Neural cell (in vitro differentiated cells): Measurements from ENCODE around the gene MYNN. TPM values are rescaled to one million over a fixed set of nuclear protein-coding genes. Genes with fewer than 3 reads are reported as not detected.
A peak's percentile ranks its signal among the peaks of the same experiment; 100 is the strongest.

Experiments used
- H2AFZ ChIP-seq: fragments of 200-600, 300-800 bp; sonication (generic), shearing (Covaris generic); 2 replicates; pipeline ENCODE4 v1.6.0; 2014; ENCODE audit warnings: low read depth, mild to moderate bottlenecking, antibody characterized with exemption, low read length, moderate library complexity
- H3F3A ChIP-seq: fragments of 200-600 bp; shearing (Covaris generic); 2 replicates; pipeline ENCODE4 v1.6.1; 2016; ENCODE audit warnings: mild to moderate bottlenecking, moderate library complexity, mixed read lengths, antibody characterized with exemption, low read length; ENCODE audit not compliant: insufficient read depth, poor library complexity, severe bottlenecking
- H3K27ac ChIP-seq: fragments of 200-600, 300-800 bp; sonication (generic), shearing (Covaris generic); 2 replicates; pipeline ENCODE4 v1.5.1; 2014; ENCODE audit warnings: mild to moderate bottlenecking, low read length, moderate library complexity
- H3K27me3 ChIP-seq: fragments of 300-800, 200-600 bp; sonication (generic), shearing (Covaris generic); 2 replicates; pipeline ENCODE4 v1.6.0; 2014; ENCODE audit warnings: mild to moderate bottlenecking, low read depth, low read length, moderate library complexity; ENCODE audit not compliant: insufficient read depth
- H3K36me3 ChIP-seq: fragments of 300-800, 200-600 bp; sonication (generic), shearing (Covaris generic); 2 replicates; pipeline ENCODE4 v1.5.1; 2014; ENCODE audit warnings: mild to moderate bottlenecking, antibody characterized with exemption, low read length, moderate library complexity; ENCODE audit not compliant: insufficient read depth
- H3K4me2 ChIP-seq: fragments of 300-800, 200-600 bp; sonication (generic), shearing (Covaris generic); 2 replicates; pipeline ENCODE4 v1.6.0; 2014; ENCODE audit warnings: mild to moderate bottlenecking, low read length
- H3K4me3 ChIP-seq: fragments of 300-800, 200-600 bp; sonication (generic), shearing (Covaris generic); 2 replicates; pipeline ENCODE4 v1.5.1; 2014; ENCODE audit warnings: mild to moderate bottlenecking, low read length, moderate library complexity
- H3K79me2 ChIP-seq: fragments of 200-600 bp; shearing (Covaris generic); replicated peaks from 2 replicates; pipeline ENCODE4 v1.6.0; 2014; ENCODE audit warnings: mild to moderate bottlenecking, low read length, moderate library complexity; ENCODE audit not compliant: insufficient read depth
- H3K9ac ChIP-seq: fragments of 300-800, 200-600 bp; sonication (generic), shearing (Covaris generic); 2 replicates; pipeline ENCODE4 v1.6.1; 2016; ENCODE audit warnings: mild to moderate bottlenecking, low read length, mixed read lengths
- H3K9me2 ChIP-seq: fragments of 200-600 bp; shearing (Covaris generic); 2 replicates; pipeline ENCODE4 v1.6.1; 2016; ENCODE audit warnings: mild to moderate bottlenecking, low read length, mixed read lengths; ENCODE audit not compliant: insufficient read depth
- H3K9me3 ChIP-seq: fragments of 200-600, 300-800 bp; sonication (generic), shearing (Covaris generic); 2 replicates; pipeline ENCODE4 v1.6.1; 2016; ENCODE audit warnings: mild to moderate bottlenecking, mixed run types, low read length, moderate library complexity, mixed read lengths
- H4K20me1 ChIP-seq: fragments of 200-600 bp; shearing (Covaris generic); 2 replicates; pipeline ENCODE4 v1.6.1; 2016; ENCODE audit warnings: mild to moderate bottlenecking, mixed run types; ENCODE audit not compliant: insufficient read depth
- CTCF ChIP-seq: fragments of 450-650 bp; IDR thresholded peaks from 2 replicates; pipeline ENCODE4 v1.5.1; 2014; ENCODE audit warnings: antibody characterized with exemption, mild to moderate bottlenecking, moderate library complexity; ENCODE audit not compliant: poor library complexity, severe bottlenecking
- EP300 ChIP-seq: fragments of 450-650 bp; conservative IDR thresholded peaks from 2 replicates; pipeline ENCODE4 v1.6.1; 2014; ENCODE audit warnings: antibody characterized with exemption, mild to moderate bottlenecking, moderate library complexity; ENCODE audit not compliant: poor library complexity, severe bottlenecking
- EZH2 ChIP-seq: fragments of 200-600, 300-800 bp; shearing (Covaris generic), sonication (generic); IDR thresholded peaks from 2 replicates; pipeline ENCODE4 v1.6.1; 2014; ENCODE audit warnings: antibody characterized with exemption, low read length, borderline replicate concordance, mild to moderate bottlenecking; ENCODE audit not compliant: insufficient read depth, poor library complexity, severe bottlenecking
- MXI1 ChIP-seq: fragments of 450-650 bp; conservative IDR thresholded peaks from 2 replicates; pipeline ENCODE4 v1.6.1; 2014; ENCODE audit warnings: antibody characterized with exemption, mild to moderate bottlenecking; ENCODE audit not compliant: poor library complexity, severe bottlenecking
- POLR2AphosphoS5 ChIP-seq: IDR thresholded peaks from 2 replicates; pipeline ENCODE4 v1.6.1; 2012
- RAD21 ChIP-seq: fragments of 450-650 bp; conservative IDR thresholded peaks from 2 replicates; pipeline ENCODE4 v1.6.1; 2014; ENCODE audit warnings: antibody characterized with exemption, mild to moderate bottlenecking, moderate library complexity
- REST ChIP-seq: IDR thresholded peaks from 2 replicates; pipeline ENCODE4 v1.6.1; 2012; ENCODE audit warnings: borderline replicate concordance
- SMC3 ChIP-seq: fragments of 450-650 bp; conservative IDR thresholded peaks from 2 replicates; pipeline ENCODE4 v1.6.1; 2014; ENCODE audit warnings: antibody characterized with exemption, mild to moderate bottlenecking, moderate library complexity; ENCODE audit not compliant: poor library complexity
- TAF1 ChIP-seq: IDR thresholded peaks from 2 replicates; pipeline ENCODE4 v1.6.1; 2012; ENCODE audit warnings: low read depth
- polyA plus RNA-seq: library from polyadenylated mRNA; depleted of rRNA; stranded (reverse); fragments of >200 nt; gene quantifications from 2 replicates; pipeline ENCODE4 v1.2.3, GENCODE V29; 2014

Gene MYNN
- polyA plus RNA-seq, 1 donor from 2014 or later, result 27.0 TPM

GRCh38 chr3:169739067-169739466, 34.1 kb upstream of the MYNN start:
- no peak overlapping the region for H3K27ac ChIP-seq
- no peaks in the 10 kb centered on the region for H3K27me3 ChIP-seq
- no peak overlapping the region for H3K9ac ChIP-seq
- H3F3A ChIP-seq, result no peaks in the 10 kb centered on the region
- no peak for TF ChIP-seq REST
- no peak for TF ChIP-seq RAD21
- no peak for TF ChIP-seq MXI1
- TF ChIP-seq SMC3, result no peak
- no peak for TF ChIP-seq TAF1
- no peak for TF ChIP-seq EP300
- no peak for TF ChIP-seq EZH2
- no peak for TF ChIP-seq POLR2AphosphoS5
- no peak for TF ChIP-seq CTCF
- no peak overlapping the region for H3K4me2 ChIP-seq
- no peaks in the 10 kb centered on the region for H3K9me2 ChIP-seq
- no peak overlapping the region for H2AFZ ChIP-seq
- no peaks in the 10 kb centered on the region for H3K36me3 ChIP-seq
- H4K20me1 ChIP-seq, result no peaks in the 10 kb centered on the region
- no peak overlapping the region for H3K4me3 ChIP-seq
- no peaks in the 10 kb centered on the region for H3K79me2 ChIP-seq
- H3K9me3 ChIP-seq, result no peaks in the 10 kb centered on the region

GRCh38 chr3:169744366-169745054, 28.7 kb upstream of the MYNN start:
- no peak overlapping the region for H3K4me3 ChIP-seq
- H3K9ac ChIP-seq, result no peak overlapping the region
- no peak for TF ChIP-seq TAF1
- peak; percentile 76 for TF ChIP-seq SMC3
- no peak for TF ChIP-seq MXI1
- TF ChIP-seq RAD21, result peak; percentile 79
- peak; percentile 70 for TF ChIP-seq CTCF
- H3K36me3 ChIP-seq, result no peaks in the 10 kb centered on the region
- H2AFZ ChIP-seq, result no peak overlapping the region
- H3K4me2 ChIP-seq, result no peak overlapping the region
- H3K27ac ChIP-seq, result no peak overlapping the region
- H3K79me2 ChIP-seq, result no peaks in the 10 kb centered on the region
- H4K20me1 ChIP-seq, result no peaks in the 10 kb centered on the region
- no peaks in the 10 kb centered on the region for H3F3A ChIP-seq
- no peaks in the 10 kb centered on the region for H3K9me2 ChIP-seq
- H3K27me3 ChIP-seq, result no peaks in the 10 kb centered on the region
- H3K9me3 ChIP-seq, result no peaks in the 10 kb centered on the region
